Measurements from ENCODE around the gene UMODL1.

UMODL1 gene

GRCh38 chr21:42188663-42189062 is 117.5 kb downstream of the UMODL1 start:
- no peak for DNase-seq (ENCODE audit: low read depth in 2 of 2)

GRCh38 chr21:42189431-42189830 is 118.3 kb downstream of the UMODL1 start:
- DNase-seq (ENCODE audit: low read depth in 2 of 2), result no peak

GRCh38 chr21:42189860-42190485 is 118.9 kb downstream of the UMODL1 start:
- no peak for DNase-seq (ENCODE audit: low read depth in 2 of 2)

- no peak for DNase-seq (ENCODE audit: low read depth in 2 of 2)
Observed at GRCh38 chr21:42190486-42190863, 119.4 kb downstream of the UMODL1 start.

- no peak for DNase-seq (ENCODE audit: low read depth in 2 of 2)
Observed at GRCh38 chr21:42191064-42191463, 119.9 kb downstream of the UMODL1 start.

GRCh38 chr21:42191696-42192595 is 120.8 kb downstream of the UMODL1 start:
- no peak for DNase-seq (ENCODE audit: low read depth in 2 of 2)
